HepG2 (cell line): ENCODE measurements around the gene MLST8. TPM values are rescaled to one million over a fixed set of nuclear protein-coding genes. Genes with fewer than 3 reads are reported as not detected.
A peak's percentile ranks its signal among the peaks of the same experiment; 100 is the strongest.

Source experiments
- ADNP ChIP-seq: sonication (generic); formaldehyde crosslinking; IDR thresholded peaks from 2 replicates; pipeline ENCODE4 v1.4.0; 2020; ENCODE audit warnings: missing genetic modification reagents
- BHLHE40 ChIP-seq: IDR thresholded peaks from 2 replicates; pipeline ENCODE4 v1.6.1; 2011; ENCODE audit warnings: low read length, improper control_type of control experiment
- ELF1 ChIP-seq: sonication (generic); formaldehyde crosslinking; IDR thresholded peaks from 2 replicates; pipeline ENCODE4 v1.4.0; 2020; ENCODE audit warnings: missing genetic modification reagents
- ELK4 ChIP-seq: sonication (generic); formaldehyde crosslinking; IDR thresholded peaks from 2 replicates; pipeline ENCODE4 v1.9.0; 2021; ENCODE audit warnings: missing genetic modification reagents, borderline replicate concordance
- HNRNPLL ChIP-seq: fragments of 200-400 bp; formaldehyde crosslinking; IDR thresholded peaks from 2 replicates; pipeline ENCODE4 v1.6.1; 2017; ENCODE audit warnings: mild to moderate bottlenecking, low read depth, low read length; ENCODE audit not compliant: poor library complexity, severe bottlenecking
- KDM2A ChIP-seq: sonication (generic); formaldehyde crosslinking; IDR thresholded peaks from 2 replicates; pipeline ENCODE4 v1.4.0; 2020; ENCODE audit warnings: low read depth, missing genetic modification reagents, borderline replicate concordance
- MBD4 ChIP-seq: IDR thresholded peaks from 2 replicates; pipeline ENCODE4 v1.6.1; 2012; ENCODE audit warnings: low read length, inconsistent platforms, borderline replicate concordance
- MXI1 ChIP-seq: IDR thresholded peaks from 3 replicates; pipeline ENCODE4 v1.6.1; 2012; ENCODE audit warnings: low read depth, low read length, inconsistent platforms, borderline replicate concordance
- SATB2 ChIP-seq: sonication (generic); formaldehyde crosslinking; IDR thresholded peaks from 2 replicates; pipeline ENCODE4 v1.5.0; 2020; ENCODE audit warnings: missing genetic modification reagents
- SOX5 ChIP-seq: IDR thresholded peaks from 2 replicates; pipeline ENCODE4 v1.6.1; 2016; ENCODE audit warnings: borderline replicate concordance
- SUZ12 ChIP-seq: fragments of 150-350 bp; IDR thresholded peaks from 2 replicates; pipeline ENCODE4 v1.6.1; 2014; ENCODE audit warnings: low read depth, low read length
- THRA ChIP-seq: sonication (generic); formaldehyde crosslinking; IDR thresholded peaks from 2 replicates; pipeline ENCODE4 v1.4.0; 2020; ENCODE audit warnings: missing genetic modification reagents, borderline replicate concordance
- YY1 ChIP-seq: IDR thresholded peaks from 2 replicates; pipeline ENCODE4 v1.6.1; 2011; ENCODE audit warnings: low read length, low read depth, moderate library complexity, mild to moderate bottlenecking; ENCODE audit not compliant: insufficient read depth, insufficient replicate concordance
- ZNF350 ChIP-seq: sonication (generic); formaldehyde crosslinking; IDR thresholded peaks from 2 replicates; pipeline ENCODE4 v1.4.0; 2020; ENCODE audit warnings: mild to moderate bottlenecking, low read depth, missing genetic modification reagents, borderline replicate concordance
- ZNF607 ChIP-seq: sonication (generic); formaldehyde crosslinking; IDR thresholded peaks from 2 replicates; pipeline ENCODE4 v1.5.1; 2020; ENCODE audit warnings: missing genetic modification reagents, mild to moderate bottlenecking, borderline replicate concordance
- ZNF766 ChIP-seq: sonication (generic); formaldehyde crosslinking; IDR thresholded peaks from 2 replicates; pipeline ENCODE4 v1.5.0; 2020; ENCODE audit warnings: missing genetic modification reagents, borderline replicate concordance
- ZNF781 ChIP-seq: sonication (generic); formaldehyde crosslinking; IDR thresholded peaks from 2 replicates; pipeline ENCODE4 v1.5.1; 2020; ENCODE audit warnings: borderline replicate concordance, mild to moderate bottlenecking, missing genetic modification reagents; ENCODE audit errors: not compliant biosample characterization
- ZNF883 ChIP-seq: sonication (generic); formaldehyde crosslinking; IDR thresholded peaks from 2 replicates; pipeline ENCODE4 v1.5.1; 2020; ENCODE audit warnings: mild to moderate bottlenecking, missing genetic modification reagents; ENCODE audit errors: not compliant biosample characterization
- polyA plus RNA-seq, 8 experiments: library from polyadenylated mRNA; depleted of rRNA in 3 of 8; stranded (reverse) in 7 of 8; unstranded in 1 of 8; fragments of >200 nt; fragmentation: Illumina TruSeq in 4 of 8; extraction: Trizol in 4 of 8; gene quantifications; 2 replicates each; pipeline versions ENCODE4 v1.2.1 to v1.2.3, GENCODE V29; 2011 to 2016; ENCODE audit warnings: low read depth in 4 of 8, missing spikeins in 1 of 8, mixed read lengths in 1 of 8; ENCODE audit not compliant: insufficient read depth in 1 of 8
- total RNA-seq, 5 experiments: library from RNA; depleted of rRNA; stranded (reverse); fragments of >200 nt; fragmentation: Illumina TruSeq; extraction: Trizol; gene quantifications; 2 replicates each; pipeline ENCODE4 v1.2.3, GENCODE V29; 2016; ENCODE audit warnings: low read depth in 1 of 5
- TF ChIP-seq, protein P1 (sequence below): IDR thresholded peaks from 2 replicates; pipeline ENCODE4 v1.6.1; 2016; ENCODE audit warnings: low read depth, control low read depth
- TF ChIP-seq, protein P2 (sequence below): sonication (generic); formaldehyde crosslinking; IDR thresholded peaks from 2 replicates; pipeline ENCODE4 v1.8.0; 2022; ENCODE audit warnings: mild to moderate bottlenecking, missing genetic modification reagents; ENCODE audit not compliant: insufficient replicate concordance
- TF ChIP-seq, protein P3 (sequence below): IDR thresholded peaks from 2 replicates; pipeline ENCODE4 v1.6.1; 2016; ENCODE audit warnings: missing genetic modification reagents, missing compliant biosample characterization

Gene MLST8
- total and polyA plus RNA-seq, 2 of the 13 experiments (the other 11 are each of a cell fraction or from before 2014, with no cell fraction given) = 30.8 to 72.7 TPM

GRCh38 chr16:2205104-2205966 is at the start of gene MLST8 (continued):
- TF ChIP-seq, protein P1, sequence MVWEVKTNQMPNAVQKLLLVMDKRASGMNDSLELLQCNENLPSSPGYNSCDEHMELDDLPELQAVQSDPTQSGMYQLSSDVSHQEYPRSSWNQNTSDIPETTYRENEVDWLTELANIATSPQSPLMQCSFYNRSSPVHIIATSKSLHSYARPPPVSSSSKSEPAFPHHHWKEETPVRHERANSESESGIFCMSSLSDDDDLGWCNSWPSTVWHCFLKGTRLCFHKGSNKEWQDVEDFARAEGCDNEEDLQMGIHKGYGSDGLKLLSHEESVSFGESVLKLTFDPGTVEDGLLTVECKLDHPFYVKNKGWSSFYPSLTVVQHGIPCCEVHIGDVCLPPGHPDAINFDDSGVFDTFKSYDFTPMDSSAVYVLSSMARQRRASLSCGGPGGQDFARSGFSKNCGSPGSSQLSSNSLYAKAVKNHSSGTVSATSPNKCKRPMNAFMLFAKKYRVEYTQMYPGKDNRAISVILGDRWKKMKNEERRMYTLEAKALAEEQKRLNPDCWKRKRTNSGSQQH (CRISPR knock-in tag) = 0 out of 2 replicates have a peak, but pooled peaks have one; percentile 88
- peak; percentile 53 for TF ChIP-seq ZNF350 (CRISPR knock-in tag)
- no peak for TF ChIP-seq ZNF781 (CRISPR knock-in tag)
- TF ChIP-seq SUZ12 = no peak
- no peak for TF ChIP-seq ELK4 (CRISPR knock-in tag)
- peak; percentile 84 for TF ChIP-seq YY1
- no peak for TF ChIP-seq ZNF883 (CRISPR knock-in tag)
- peak; percentile 62 for TF ChIP-seq ELF1 (CRISPR knock-in tag)
- 0 out of 2 replicates have a peak, but pooled peaks have one; percentile 53 for TF ChIP-seq SATB2
- peak; percentile 59; the same call in 1 of the 3 replicates for TF ChIP-seq MXI1
- TF ChIP-seq, protein P2, sequence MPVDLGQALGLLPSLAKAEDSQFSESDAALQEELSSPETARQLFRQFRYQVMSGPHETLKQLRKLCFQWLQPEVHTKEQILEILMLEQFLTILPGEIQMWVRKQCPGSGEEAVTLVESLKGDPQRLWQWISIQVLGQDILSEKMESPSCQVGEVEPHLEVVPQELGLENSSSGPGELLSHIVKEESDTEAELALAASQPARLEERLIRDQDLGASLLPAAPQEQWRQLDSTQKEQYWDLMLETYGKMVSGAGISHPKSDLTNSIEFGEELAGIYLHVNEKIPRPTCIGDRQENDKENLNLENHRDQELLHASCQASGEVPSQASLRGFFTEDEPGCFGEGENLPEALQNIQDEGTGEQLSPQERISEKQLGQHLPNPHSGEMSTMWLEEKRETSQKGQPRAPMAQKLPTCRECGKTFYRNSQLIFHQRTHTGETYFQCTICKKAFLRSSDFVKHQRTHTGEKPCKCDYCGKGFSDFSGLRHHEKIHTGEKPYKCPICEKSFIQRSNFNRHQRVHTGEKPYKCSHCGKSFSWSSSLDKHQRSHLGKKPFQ = peak; percentile 49
- TF ChIP-seq HNRNPLL = peak; percentile 95
- TF ChIP-seq BHLHE40 = peak; percentile 92
- peak; percentile 90 for TF ChIP-seq KDM2A (CRISPR knock-in tag)
- TF ChIP-seq ZNF607 (CRISPR knock-in tag) = 0 out of 2 replicates have a peak, but pooled peaks have one; percentile 73
- TF ChIP-seq ADNP = no peak
- TF ChIP-seq ZNF766 (CRISPR knock-in tag) = peak; percentile 16; the same call in 1 of the 2 replicates
- TF ChIP-seq, protein P3, sequence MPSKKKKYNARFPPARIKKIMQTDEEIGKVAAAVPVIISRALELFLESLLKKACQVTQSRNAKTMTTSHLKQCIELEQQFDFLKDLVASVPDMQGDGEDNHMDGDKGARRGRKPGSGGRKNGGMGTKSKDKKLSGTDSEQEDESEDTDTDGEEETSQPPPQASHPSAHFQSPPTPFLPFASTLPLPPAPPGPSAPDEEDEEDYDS (CRISPR knock-in tag) = no peak
- TF ChIP-seq SOX5 (CRISPR knock-in tag) = peak; percentile 5; the same call in 1 of the 2 replicates
- no peak for TF ChIP-seq MBD4
- peak; percentile 16; the same call in 1 of the 2 replicates for TF ChIP-seq THRA (CRISPR knock-in tag)
